ENCODE measurements around the gene POU6F2.

DNA sequence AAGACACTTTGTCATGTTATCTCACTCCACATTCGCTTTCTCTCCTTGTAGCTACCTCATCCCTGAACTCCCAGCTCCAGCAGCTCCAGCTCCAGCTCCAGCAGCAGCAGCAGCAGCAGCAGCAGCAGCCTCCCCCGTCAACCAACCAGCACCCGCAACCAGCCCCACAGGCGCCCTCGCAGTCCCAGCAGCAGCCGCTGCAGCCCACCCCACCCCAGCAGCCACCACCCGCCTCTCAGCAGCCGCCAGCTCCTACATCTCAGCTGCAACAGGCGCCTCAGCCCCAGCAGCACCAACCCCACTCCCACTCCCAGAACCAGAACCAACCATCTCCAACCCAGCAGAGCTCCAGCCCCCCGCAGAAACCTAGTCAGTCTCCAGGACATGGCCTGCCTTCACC, 361.9 kb downstream of the POU6F2 start:
- TF ChIP-seq, protein P1, sequence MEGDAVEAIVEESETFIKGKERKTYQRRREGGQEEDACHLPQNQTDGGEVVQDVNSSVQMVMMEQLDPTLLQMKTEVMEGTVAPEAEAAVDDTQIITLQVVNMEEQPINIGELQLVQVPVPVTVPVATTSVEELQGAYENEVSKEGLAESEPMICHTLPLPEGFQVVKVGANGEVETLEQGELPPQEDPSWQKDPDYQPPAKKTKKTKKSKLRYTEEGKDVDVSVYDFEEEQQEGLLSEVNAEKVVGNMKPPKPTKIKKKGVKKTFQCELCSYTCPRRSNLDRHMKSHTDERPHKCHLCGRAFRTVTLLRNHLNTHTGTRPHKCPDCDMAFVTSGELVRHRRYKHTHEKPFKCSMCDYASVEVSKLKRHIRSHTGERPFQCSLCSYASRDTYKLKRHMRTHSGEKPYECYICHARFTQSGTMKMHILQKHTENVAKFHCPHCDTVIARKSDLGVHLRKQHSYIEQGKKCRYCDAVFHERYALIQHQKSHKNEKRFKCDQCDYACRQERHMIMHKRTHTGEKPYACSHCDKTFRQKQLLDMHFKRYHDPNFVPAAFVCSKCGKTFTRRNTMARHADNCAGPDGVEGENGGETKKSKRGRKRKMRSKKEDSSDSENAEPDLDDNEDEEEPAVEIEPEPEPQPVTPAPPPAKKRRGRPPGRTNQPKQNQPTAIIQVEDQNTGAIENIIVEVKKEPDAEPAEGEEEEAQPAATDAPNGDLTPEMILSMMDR (IDR thresholded peaks at IDR 0.05) = no peak
- TF ChIP-seq POLR2A (IDR thresholded peaks at IDR 0.05; ENCODE audit: low read depth) = no peak
